Neural crest cell (in vitro differentiated cells): ENCODE measurements around the gene TBX18. TPM values are rescaled to one million over a fixed set of nuclear protein-coding genes. Genes with fewer than 3 reads are reported as not detected.

Source experiments
- DNase-seq: peaks from one replicate; pipeline ENCODE4 v3.0.0; 2021; ENCODE audit warnings: low read depth, mixed read lengths, low spot score
- H3K27ac Mint-ChIP-seq: one replicate; pipeline ENCODE4 v1.8.0; 2021; ENCODE audit warnings: mild to moderate bottlenecking, mixed read lengths; ENCODE audit not compliant: unreplicated experiment
- H3K27me3 Mint-ChIP-seq: 2 replicates; pipeline ENCODE4 v1.8.0; 2021; ENCODE audit warnings: low read depth, mild to moderate bottlenecking, mixed read lengths
- H3K36me3 Mint-ChIP-seq: 2 replicates; pipeline ENCODE4 v1.8.0; 2021; ENCODE audit warnings: low read depth, mild to moderate bottlenecking, mixed read lengths
- H3K4me1 Mint-ChIP-seq: 2 replicates; pipeline ENCODE4 v1.8.0; 2021; ENCODE audit warnings: mixed read lengths
- H3K4me3 Mint-ChIP-seq: one replicate; pipeline ENCODE4 v1.8.0; 2021; ENCODE audit warnings: mild to moderate bottlenecking, mixed read lengths
- H3K9me3 Mint-ChIP-seq: 2 replicates; pipeline ENCODE4 v1.8.0; 2021; ENCODE audit warnings: mixed read lengths
- CTCF ChIP-seq: fragments of 200-600 bp; sonication (generic); conservative IDR thresholded peaks from 2 replicates; pipeline ENCODE4 v1.5.0; 2021; ENCODE audit warnings: antibody characterized with exemption, mild to moderate bottlenecking
- total RNA-seq: library from RNA; stranded (reverse); gene quantifications from 2 replicates; pipeline ENCODE4 v1.2.1, GENCODE V29; 2021

The TBX18 gene
- total RNA-seq, 1 donor from 2014 or later, result 0.47 TPM

GRCh38 chr6:84663866-84664265 is 100.5 kb downstream of the TBX18 start:
- TF ChIP-seq CTCF, result no peak
- Mint-ChIP-seq H3K4me1 (no peaks in the 10 kb centered on the region), H3K4me3 (no peak overlapping the region), H3K27ac (no peak overlapping the region), H3K36me3 (no peaks in the 10 kb centered on the region), H3K27me3 (no peaks in the 10 kb centered on the region), H3K9me3 (no peaks in the 10 kb centered on the region)
- DNase-seq, result no peak

GRCh38 chr6:84657486-84657885 is 106.9 kb downstream of the TBX18 start:
- DNase-seq, result no peak
- H3K4me1 Mint-ChIP-seq, result no peaks in the 10 kb centered on the region
- no peak for TF ChIP-seq CTCF
- no peak overlapping the region for H3K27ac Mint-ChIP-seq
- peaks cover 20% of the 10 kb centered on the region for H3K27me3 Mint-ChIP-seq
- no peaks in the 10 kb centered on the region for H3K36me3 Mint-ChIP-seq
- no peak overlapping the region for H3K4me3 Mint-ChIP-seq
- H3K9me3 Mint-ChIP-seq, result no peaks in the 10 kb centered on the region

- DNase-seq, result no peak
- no peaks in the 10 kb centered on the region for H3K4me1 Mint-ChIP-seq
- H3K27ac Mint-ChIP-seq, result no peak overlapping the region
- no peak for TF ChIP-seq CTCF
- H3K36me3 Mint-ChIP-seq, result no peaks in the 10 kb centered on the region
- no peaks in the 10 kb centered on the region for H3K9me3 Mint-ChIP-seq
- H3K27me3 Mint-ChIP-seq, result peaks cover 20% of the 10 kb centered on the region
- no peak overlapping the region for H3K4me3 Mint-ChIP-seq
These were observed 107.4 kb downstream of the TBX18 start for GRCh38 chr6:84657025-84657424.

- H3K4me1 Mint-ChIP-seq, result no peaks in the 10 kb centered on the region
- H3K4me3 Mint-ChIP-seq, result no peak overlapping the region
- TF ChIP-seq CTCF, result no peak
- H3K27me3 Mint-ChIP-seq, result peaks cover 20% of the 10 kb centered on the region
- H3K27ac Mint-ChIP-seq, result no peak overlapping the region
- no peak for DNase-seq
- H3K36me3 Mint-ChIP-seq, result no peaks in the 10 kb centered on the region
- H3K9me3 Mint-ChIP-seq, result no peaks in the 10 kb centered on the region
These were observed 111.3 kb downstream of the TBX18 start for GRCh38 chr6:84653027-84653551.

GRCh38 chr6:84652356-84653026 is 111.9 kb downstream of the TBX18 start:
- no peak for DNase-seq
- Mint-ChIP-seq H3K27ac (no peak overlapping the region), H3K4me3 (no peak overlapping the region), H3K4me1 (no peaks in the 10 kb centered on the region), H3K27me3 (peaks cover 15% of the 10 kb centered on the region), H3K9me3 (peaks cover under 1% of the 10 kb centered on the region), H3K36me3 (no peaks in the 10 kb centered on the region)
- no peak for TF ChIP-seq CTCF
